Natural killer cell (primary cell): ENCODE data around the gene ISL1. TPM values are rescaled to one million over a fixed set of nuclear protein-coding genes. Genes with fewer than 3 reads are reported as not detected.

Experiments used
- ATAC-seq, 3 donors: fragments of 150-1000 bp in 2 of 3; fragments of 200-7000 bp in 1 of 3; cut with Tn5 transposase; 1 replicate in 1 of 3; 2 replicates in 2 of 3; pipeline ENCODE4 v1.10.0; 2021; ENCODE audit warnings: mild to moderate bottlenecking in 2 of 3, moderate library complexity in 2 of 3
- DNase-seq, 2 donors: peaks; one replicate each; pipeline versions ENCODE4 v3.0.0 to v3.0.0-alpha.2; 2013 to 2021; ENCODE audit warnings: mixed read lengths in 1 of 2
- H3K27ac ChIP-seq: one replicate; pipeline ENCODE4 v1.5.1; 2013; ENCODE audit warnings: mild to moderate bottlenecking, low read length
- H3K27me3 ChIP-seq: one replicate; pipeline ENCODE4 v1.6.1; 2013; ENCODE audit warnings: low read length; ENCODE audit not compliant: control insufficient read depth, insufficient read depth
- H3K36me3 ChIP-seq: one replicate; pipeline ENCODE4 v1.6.1; 2013; ENCODE audit warnings: low read length; ENCODE audit not compliant: control insufficient read depth, insufficient read depth
- H3K4me1 ChIP-seq: one replicate; pipeline ENCODE4 v1.6.1; 2013; ENCODE audit warnings: low read length; ENCODE audit not compliant: control insufficient read depth, insufficient read depth
- H3K4me3 ChIP-seq: one replicate; pipeline ENCODE4 v1.5.1; 2013; ENCODE audit warnings: low read length
- H3K9me3 ChIP-seq: one replicate; pipeline ENCODE4 v1.6.1; 2013; ENCODE audit warnings: low read length; ENCODE audit not compliant: control insufficient read depth, insufficient read depth
- H3K27ac Mint-ChIP-seq, 2 donors: one replicate each; pipeline ENCODE4 v1.8.0; 2022; ENCODE audit warnings: mild to moderate bottlenecking in 2 of 2, mixed read lengths in 2 of 2, moderate library complexity in 1 of 2
- H3K27me3 Mint-ChIP-seq, 2 donors: one replicate each; pipeline ENCODE4 v1.8.0; 2022; ENCODE audit warnings: low read depth in 2 of 2, mixed read lengths in 2 of 2
- H3K36me3 Mint-ChIP-seq: one replicate; pipeline ENCODE4 v1.8.0; 2022; ENCODE audit warnings: mixed read lengths
- H3K4me1 Mint-ChIP-seq, 2 donors: one replicate each; pipeline ENCODE4 v1.8.0; 2022; ENCODE audit warnings: mixed read lengths in 2 of 2
- H3K4me3 Mint-ChIP-seq: one replicate; pipeline ENCODE4 v1.8.0; 2022; ENCODE audit warnings: mild to moderate bottlenecking, moderate library complexity, mixed read lengths
- H3K9me3 Mint-ChIP-seq, 2 donors: one replicate each; pipeline ENCODE4 v1.8.0; 2022; ENCODE audit warnings: mixed read lengths in 2 of 2
- CTCF ChIP-seq: fragments of 200-600 bp; IDR thresholded peaks from one replicate; pipeline ENCODE4 v1.8.0; 2022; ENCODE audit warnings: antibody characterized with exemption
- WGBS: methylation state at CpG from one replicate; pipeline ENCODE4 v1.1.7; 2013; ENCODE audit warnings: missing lambda C conversion rate; ENCODE audit not compliant: insufficient coverage; 5-methylcytosine and 5-hydroxymethylcytosine counted together
- intact Hi-C: fragments of 100-400 bp; cut with micrococcal nuclease; formaldehyde crosslinking; loops from one replicate; pipeline ENCODE4 v1.14.2; 2022
- total RNA-seq, 4 donors: library from RNA; stranded (reverse); fragments of 120-200 nt in 1 of 4; gene quantifications; one replicate each; pipeline versions ENCODE4 v1.2.3 to v1.2.4, GENCODE V29; 2013 to 2022

ISL1 gene
- total RNA-seq, 3 donors from 2014 or later (not counting 1 experiment from before 2014, with no cell fraction given): not detected

DNA sequence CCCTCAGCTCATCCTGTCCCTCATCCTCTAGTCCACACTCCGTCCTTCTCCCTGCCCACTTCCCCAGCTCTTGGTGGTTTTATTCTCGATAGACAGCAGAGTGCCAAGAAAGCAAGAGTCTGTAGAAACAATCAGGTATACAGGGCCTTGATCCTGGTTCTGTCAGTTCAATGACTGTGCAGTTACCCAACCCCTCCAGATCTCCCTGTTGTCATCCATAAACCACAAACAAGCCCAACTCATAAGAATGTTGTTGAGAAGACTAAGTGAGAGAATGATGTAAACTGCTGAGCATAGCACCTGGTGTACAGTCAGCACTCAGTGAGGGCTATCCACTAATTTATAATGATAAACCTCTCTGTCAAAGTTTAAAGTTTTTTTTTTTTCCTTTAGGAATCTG, 31.3 kb downstream of the ISL1 start:
- no peaks in the 10 kb centered on the region for H3K4me1 ChIP-seq
- H3K36me3 Mint-ChIP-seq: no peaks in the 10 kb centered on the region
- intact Hi-C loops: no loop called here
- H3K9me3 ChIP-seq: no peaks in the 10 kb centered on the region
- no peaks in the 10 kb centered on the region for H3K27me3 Mint-ChIP-seq
- H3K9me3 Mint-ChIP-seq: peaks cover 6 to 8% of the 10 kb centered on the region in 2 donors
- H3K27ac ChIP-seq: no peak overlapping the region
- no peak overlapping the region for H3K4me3 Mint-ChIP-seq
- H3K27ac Mint-ChIP-seq: no peak overlapping the region
- no peak for TF ChIP-seq CTCF
- WGBS: 75% methylated on average over 2 of the region's 2 CpGs
- no peaks in the 10 kb centered on the region for H3K27me3 ChIP-seq
- no peaks in the 10 kb centered on the region for H3K4me1 Mint-ChIP-seq
- DNase-seq: no peak
- H3K4me3 ChIP-seq: no peak overlapping the region
- ATAC-seq: no peak
- H3K36me3 ChIP-seq: no peaks in the 10 kb centered on the region

- no peak overlapping the region for H3K27ac Mint-ChIP-seq
- intact Hi-C loops: no loop called here
- Histone ChIP-seq H3K4me1 (no peaks in the 10 kb centered on the region), H3K27ac (no peak overlapping the region), H3K27me3 (no peaks in the 10 kb centered on the region), H3K9me3 (no peaks in the 10 kb centered on the region), H3K4me3 (no peak overlapping the region), H3K36me3 (no peaks in the 10 kb centered on the region)
- ATAC-seq (no peak), DNase-seq (no peak)
- H3K36me3 Mint-ChIP-seq: no peaks in the 10 kb centered on the region
- no peaks in the 10 kb centered on the region for H3K27me3 Mint-ChIP-seq
- peaks cover 5% of the 10 kb centered on the region in 2 donors for H3K9me3 Mint-ChIP-seq
- no peak overlapping the region for H3K4me3 Mint-ChIP-seq
- TF ChIP-seq CTCF: no peak
- no peaks in the 10 kb centered on the region for H3K4me1 Mint-ChIP-seq
- 100% methylated on average over 1 of the region's 3 CpGs for WGBS
Observed at GRCh38 chr5:51416149-51416548, 32.9 kb downstream of the ISL1 start.

GRCh38 chr5:51433052-51433710, 49.9 kb downstream of the ISL1 start:
- Histone ChIP-seq H3K9me3 (no peaks in the 10 kb centered on the region), H3K4me3 (no peak overlapping the region), H3K27ac (no peak overlapping the region), H3K4me1 (no peaks in the 10 kb centered on the region), H3K27me3 (no peaks in the 10 kb centered on the region), H3K36me3 (no peaks in the 10 kb centered on the region)
- WGBS: 55% methylated on average over 3 of the region's 3 CpGs
- no peak overlapping the region for H3K27ac Mint-ChIP-seq
- H3K9me3 Mint-ChIP-seq: peaks cover 15 to 18% of the 10 kb centered on the region in 2 donors
- no peaks in the 10 kb centered on the region for H3K27me3 Mint-ChIP-seq
- H3K4me1 Mint-ChIP-seq: no peaks in the 10 kb centered on the region
- no peak for ATAC-seq
- intact Hi-C loops: no loop called here
- H3K36me3 Mint-ChIP-seq: no peaks in the 10 kb centered on the region
- H3K4me3 Mint-ChIP-seq: no peak overlapping the region
- no peak for TF ChIP-seq CTCF
- DNase-seq: no peak

GRCh38 chr5:51439232-51439631, 56.0 kb downstream of the ISL1 start:
- Mint-ChIP-seq H3K4me1 (no peaks in the 10 kb centered on the region), H3K27me3 (no peaks in the 10 kb centered on the region), H3K4me3 (no peak overlapping the region), H3K27ac (no peak overlapping the region), H3K9me3 (peaks cover 7 to 12% of the 10 kb centered on the region in 2 donors), H3K36me3 (no peaks in the 10 kb centered on the region)
- no peak overlapping the region for H3K4me3 ChIP-seq
- H3K36me3 ChIP-seq: no peaks in the 10 kb centered on the region
- no peaks in the 10 kb centered on the region for H3K27me3 ChIP-seq
- DNase-seq (no peak), ATAC-seq (no peak)
- no peak for TF ChIP-seq CTCF
- no peaks in the 10 kb centered on the region for H3K4me1 ChIP-seq
- H3K27ac ChIP-seq: no peak overlapping the region
- intact Hi-C loops: no loop called here
- no peaks in the 10 kb centered on the region for H3K9me3 ChIP-seq
